AG10803 (cell line): ENCODE measurements around the gene TRA2B.

Experiments
- DNase-seq: peaks from one replicate; pipeline ENCODE4 v3.0.0; 2010; ENCODE audit warnings: low read depth
- H3K4me3 ChIP-seq: 2 replicates; pipeline ENCODE4 v1.5.1; 2011; ENCODE audit warnings: mild to moderate bottlenecking, low read length, control low read depth
- TF ChIP-seq, protein P1 (sequence below): conservative IDR thresholded peaks from 2 replicates; pipeline ENCODE4 v1.5.1; 2011; ENCODE audit warnings: mild to moderate bottlenecking, low read length, control low read depth, inconsistent platforms

The TRA2B gene

DNA sequence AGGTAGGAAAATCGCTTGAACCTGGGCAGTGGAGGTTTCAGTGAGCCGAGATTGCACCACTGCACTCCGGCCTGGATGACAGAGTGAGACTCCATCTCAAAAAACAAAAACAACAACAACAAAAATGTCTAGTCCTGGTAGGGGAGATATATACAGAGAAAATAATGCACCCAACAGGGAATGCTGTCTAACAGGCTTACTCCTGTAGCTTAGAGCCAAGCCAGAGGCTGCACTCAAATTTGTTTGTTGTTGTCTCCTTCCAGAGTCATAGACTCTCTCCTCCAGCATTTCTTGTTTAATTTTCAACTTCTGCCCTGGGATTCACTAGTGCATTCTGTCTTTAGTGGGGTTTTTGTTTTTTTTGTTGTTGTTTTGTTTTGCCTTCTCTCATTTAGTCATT, 4.6 kb upstream of the TRA2B start:
- DNase-seq: no peak
- H3K4me3 ChIP-seq: no peak overlapping the region
- TF ChIP-seq, protein P1, sequence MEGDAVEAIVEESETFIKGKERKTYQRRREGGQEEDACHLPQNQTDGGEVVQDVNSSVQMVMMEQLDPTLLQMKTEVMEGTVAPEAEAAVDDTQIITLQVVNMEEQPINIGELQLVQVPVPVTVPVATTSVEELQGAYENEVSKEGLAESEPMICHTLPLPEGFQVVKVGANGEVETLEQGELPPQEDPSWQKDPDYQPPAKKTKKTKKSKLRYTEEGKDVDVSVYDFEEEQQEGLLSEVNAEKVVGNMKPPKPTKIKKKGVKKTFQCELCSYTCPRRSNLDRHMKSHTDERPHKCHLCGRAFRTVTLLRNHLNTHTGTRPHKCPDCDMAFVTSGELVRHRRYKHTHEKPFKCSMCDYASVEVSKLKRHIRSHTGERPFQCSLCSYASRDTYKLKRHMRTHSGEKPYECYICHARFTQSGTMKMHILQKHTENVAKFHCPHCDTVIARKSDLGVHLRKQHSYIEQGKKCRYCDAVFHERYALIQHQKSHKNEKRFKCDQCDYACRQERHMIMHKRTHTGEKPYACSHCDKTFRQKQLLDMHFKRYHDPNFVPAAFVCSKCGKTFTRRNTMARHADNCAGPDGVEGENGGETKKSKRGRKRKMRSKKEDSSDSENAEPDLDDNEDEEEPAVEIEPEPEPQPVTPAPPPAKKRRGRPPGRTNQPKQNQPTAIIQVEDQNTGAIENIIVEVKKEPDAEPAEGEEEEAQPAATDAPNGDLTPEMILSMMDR: no peak

DNA sequence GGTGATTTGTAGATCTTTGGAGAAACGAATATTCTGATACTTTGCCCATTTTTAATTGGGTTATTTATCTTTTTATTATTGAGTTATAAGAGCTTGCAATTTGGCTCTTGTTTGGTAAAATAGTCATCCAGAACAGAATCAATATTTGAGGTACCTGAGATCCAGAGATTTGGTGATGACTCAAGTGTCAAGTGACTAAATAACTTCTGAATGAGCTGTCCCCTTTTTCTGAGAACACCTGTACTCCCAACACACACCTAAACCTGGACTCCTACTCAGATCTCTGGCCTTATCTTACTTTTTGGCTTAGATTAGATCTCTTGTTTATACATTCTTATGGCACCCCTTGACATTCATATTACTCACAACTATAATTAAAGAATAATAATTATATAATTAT, 3.1 kb upstream of the TRA2B start:
- TF ChIP-seq, protein P1: no peak
- DNase-seq: no peak
- no peak overlapping the region for H3K4me3 ChIP-seq

DNA sequence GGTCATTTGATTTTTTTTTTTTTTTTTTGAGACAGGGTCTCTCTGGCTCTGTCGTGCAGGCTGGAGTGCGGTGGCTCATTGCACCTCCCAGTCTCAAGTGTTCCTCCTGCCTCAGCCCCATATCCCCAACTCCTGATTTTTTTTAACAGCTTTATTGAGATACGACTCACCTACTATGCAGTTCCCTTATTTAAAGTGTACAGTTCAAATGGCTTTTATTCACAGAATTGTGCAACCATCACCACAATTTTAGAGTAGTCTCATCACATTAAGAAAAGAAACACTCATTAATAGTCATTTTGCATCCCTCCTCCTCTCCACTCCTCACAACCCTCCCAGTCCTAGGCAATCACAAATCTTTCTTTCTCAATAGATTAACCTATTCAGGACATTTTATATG, 1.9 kb upstream of the TRA2B start:
- no peak overlapping the region for H3K4me3 ChIP-seq
- DNase-seq: no peak
- TF ChIP-seq, protein P1: no peak

DNA sequence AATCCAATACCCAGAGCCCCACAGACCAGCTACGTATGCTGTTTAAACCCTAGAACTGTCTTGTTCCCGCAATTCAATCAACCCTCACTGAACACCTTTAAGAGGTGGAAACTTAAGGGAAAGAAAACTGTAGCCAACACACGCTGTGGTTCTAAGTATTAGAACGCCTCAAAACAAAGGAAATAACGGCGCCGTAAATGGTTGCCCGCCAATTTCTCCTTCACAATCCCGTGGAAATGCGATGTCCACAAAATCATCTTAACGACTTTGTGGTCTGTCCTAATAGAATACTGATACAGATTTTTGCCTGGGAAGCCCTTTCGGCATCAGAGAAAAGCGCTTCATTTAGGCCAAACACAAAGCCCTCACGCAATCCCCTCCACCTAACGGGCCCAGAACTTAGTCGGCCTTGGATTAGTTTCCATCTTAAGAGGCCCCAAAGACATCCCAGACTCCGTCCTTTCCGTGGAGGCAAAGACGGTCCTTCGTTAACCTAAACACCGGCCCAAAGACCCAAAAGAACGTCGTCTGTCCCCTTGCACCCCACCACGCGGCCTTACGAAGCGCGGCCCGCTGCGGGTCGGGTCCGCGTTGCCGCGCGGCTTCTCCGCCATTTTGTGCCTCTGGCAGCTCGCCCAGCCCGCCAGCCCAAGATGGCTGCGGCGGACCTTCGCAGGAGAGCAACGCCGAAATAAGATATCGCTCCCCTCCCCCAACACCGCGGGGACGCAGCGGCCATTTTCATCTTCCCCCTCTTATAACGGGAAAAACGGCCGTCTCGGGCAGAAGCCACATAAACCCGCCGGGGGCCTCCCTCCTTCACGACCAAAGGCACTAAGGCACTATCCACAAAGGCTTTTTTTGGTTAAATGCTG, 763 bp downstream of the TRA2B start:
- H3K4me3 ChIP-seq: peak overlapping the region; percentile 100
- TF ChIP-seq, protein P1: no peak
- peak; percentile 85 for DNase-seq

DNA sequence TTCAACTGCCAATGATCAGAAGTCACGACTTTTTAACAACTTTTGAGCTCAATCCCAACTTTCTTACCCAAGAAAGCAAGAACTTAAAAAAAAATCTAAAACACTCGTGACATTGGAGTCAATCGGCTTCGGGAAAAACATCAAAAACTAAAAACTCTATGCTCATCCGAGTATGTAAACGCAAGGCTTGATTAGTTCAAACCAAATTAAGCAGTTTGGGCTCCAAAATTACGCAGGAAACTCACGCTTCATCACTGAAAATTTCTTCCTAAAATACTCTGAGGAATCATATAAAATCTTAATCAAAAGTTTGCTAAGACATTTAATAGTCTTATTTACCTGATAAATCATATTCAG, 1.6 kb downstream of the TRA2B start:
- H3K4me3 ChIP-seq: peak overlapping the region; percentile 100
- DNase-seq: no peak
- TF ChIP-seq, protein P1: no peak

DNA sequence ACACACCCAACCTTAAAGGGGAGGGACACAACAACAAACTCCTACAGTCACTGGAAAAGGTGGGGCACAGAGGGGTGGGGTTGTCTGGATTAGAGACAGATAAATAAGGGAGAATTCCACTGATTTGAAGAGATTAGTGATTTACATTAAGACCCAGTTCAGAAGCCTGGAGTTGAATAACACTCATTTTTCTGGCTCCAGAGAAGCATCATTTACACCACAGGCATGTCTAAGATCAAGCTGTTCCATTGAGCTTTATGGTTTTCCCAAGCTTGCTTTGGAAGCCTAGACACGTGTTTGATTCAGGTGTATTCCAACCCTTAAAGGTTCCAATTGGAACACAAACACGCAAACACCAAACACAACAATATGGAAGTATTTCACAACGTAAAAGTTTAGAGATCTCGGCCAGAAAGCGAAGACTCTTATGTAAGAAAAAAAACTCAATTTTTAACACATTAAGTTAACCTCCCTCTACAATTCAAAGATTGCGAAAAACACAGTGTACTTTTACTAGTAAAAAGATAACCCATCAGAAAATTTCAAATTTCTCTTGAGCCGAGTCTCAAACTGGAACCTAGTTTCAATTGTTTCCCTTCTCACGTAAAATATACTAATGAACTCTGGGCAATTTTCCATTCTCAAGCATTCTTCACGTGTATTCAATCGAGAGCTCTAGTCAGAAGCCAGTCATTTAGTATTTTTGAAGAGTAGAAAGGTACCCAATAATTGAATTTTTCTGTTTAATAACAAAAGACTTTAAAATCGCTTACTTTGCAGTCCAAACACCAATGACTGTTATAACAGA, 2.1 kb downstream of the TRA2B start:
- H3K4me3 ChIP-seq: peak overlapping the region; percentile 100
- peak; percentile 39 for DNase-seq
- TF ChIP-seq, protein P1: no peak
